Hepatocyte (in vitro differentiated cells): ENCODE measurements around the gene PLXNA2.

Experiments
- EZH2 ChIP-seq: fragments of 200-600 bp; sonication (generic); IDR thresholded peaks from 2 replicates; pipeline ENCODE4 v1.6.1; 2016; ENCODE audit warnings: antibody characterized with exemption, mild to moderate bottlenecking, borderline replicate concordance
- EZH2phosphoT487 ChIP-seq: fragments of 200-600 bp; sonication (generic); IDR thresholded peaks from one replicate; pipeline ENCODE4 v1.6.1; 2018; ENCODE audit warnings: antibody characterized with exemption, mild to moderate bottlenecking, low read depth, moderate library complexity; ENCODE audit not compliant: unreplicated experiment, severe bottlenecking
- TF ChIP-seq, protein P1 (sequence below): fragments of 200-600 bp; sonication (generic); IDR thresholded peaks from 2 replicates; pipeline ENCODE4 v1.5.1; 2016; ENCODE audit warnings: antibody characterized with exemption, mild to moderate bottlenecking; ENCODE audit not compliant: poor library complexity

DNA sequence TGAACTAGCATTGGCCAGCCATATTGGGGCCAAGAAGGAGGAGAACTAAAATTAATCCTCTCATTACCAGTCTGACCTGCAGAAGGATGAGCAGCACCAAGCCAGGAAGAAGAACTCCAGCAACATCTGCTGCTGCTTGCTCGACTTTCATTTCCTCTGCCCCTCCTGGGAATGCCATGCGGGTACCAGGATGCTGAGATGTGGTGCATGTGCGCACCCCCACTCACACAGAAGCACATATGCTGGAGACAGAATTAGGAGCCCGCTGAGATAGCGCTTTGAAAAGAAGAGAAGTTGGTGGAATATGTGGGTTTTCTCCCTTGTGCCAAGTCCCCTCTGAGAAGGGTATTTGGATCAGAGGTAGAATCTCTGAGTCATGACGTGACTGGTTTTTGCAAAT is 70.4 kb downstream of the PLXNA2 start:
- TF ChIP-seq EZH2, result no peak
- TF ChIP-seq, protein P1, sequence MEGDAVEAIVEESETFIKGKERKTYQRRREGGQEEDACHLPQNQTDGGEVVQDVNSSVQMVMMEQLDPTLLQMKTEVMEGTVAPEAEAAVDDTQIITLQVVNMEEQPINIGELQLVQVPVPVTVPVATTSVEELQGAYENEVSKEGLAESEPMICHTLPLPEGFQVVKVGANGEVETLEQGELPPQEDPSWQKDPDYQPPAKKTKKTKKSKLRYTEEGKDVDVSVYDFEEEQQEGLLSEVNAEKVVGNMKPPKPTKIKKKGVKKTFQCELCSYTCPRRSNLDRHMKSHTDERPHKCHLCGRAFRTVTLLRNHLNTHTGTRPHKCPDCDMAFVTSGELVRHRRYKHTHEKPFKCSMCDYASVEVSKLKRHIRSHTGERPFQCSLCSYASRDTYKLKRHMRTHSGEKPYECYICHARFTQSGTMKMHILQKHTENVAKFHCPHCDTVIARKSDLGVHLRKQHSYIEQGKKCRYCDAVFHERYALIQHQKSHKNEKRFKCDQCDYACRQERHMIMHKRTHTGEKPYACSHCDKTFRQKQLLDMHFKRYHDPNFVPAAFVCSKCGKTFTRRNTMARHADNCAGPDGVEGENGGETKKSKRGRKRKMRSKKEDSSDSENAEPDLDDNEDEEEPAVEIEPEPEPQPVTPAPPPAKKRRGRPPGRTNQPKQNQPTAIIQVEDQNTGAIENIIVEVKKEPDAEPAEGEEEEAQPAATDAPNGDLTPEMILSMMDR, result no peak
- TF ChIP-seq EZH2phosphoT487, result no peak
